ENCODE measurements around the gene RETN.
A peak's percentile ranks its signal among the peaks of the same experiment; 100 is the strongest.

The RETN gene

DNA sequence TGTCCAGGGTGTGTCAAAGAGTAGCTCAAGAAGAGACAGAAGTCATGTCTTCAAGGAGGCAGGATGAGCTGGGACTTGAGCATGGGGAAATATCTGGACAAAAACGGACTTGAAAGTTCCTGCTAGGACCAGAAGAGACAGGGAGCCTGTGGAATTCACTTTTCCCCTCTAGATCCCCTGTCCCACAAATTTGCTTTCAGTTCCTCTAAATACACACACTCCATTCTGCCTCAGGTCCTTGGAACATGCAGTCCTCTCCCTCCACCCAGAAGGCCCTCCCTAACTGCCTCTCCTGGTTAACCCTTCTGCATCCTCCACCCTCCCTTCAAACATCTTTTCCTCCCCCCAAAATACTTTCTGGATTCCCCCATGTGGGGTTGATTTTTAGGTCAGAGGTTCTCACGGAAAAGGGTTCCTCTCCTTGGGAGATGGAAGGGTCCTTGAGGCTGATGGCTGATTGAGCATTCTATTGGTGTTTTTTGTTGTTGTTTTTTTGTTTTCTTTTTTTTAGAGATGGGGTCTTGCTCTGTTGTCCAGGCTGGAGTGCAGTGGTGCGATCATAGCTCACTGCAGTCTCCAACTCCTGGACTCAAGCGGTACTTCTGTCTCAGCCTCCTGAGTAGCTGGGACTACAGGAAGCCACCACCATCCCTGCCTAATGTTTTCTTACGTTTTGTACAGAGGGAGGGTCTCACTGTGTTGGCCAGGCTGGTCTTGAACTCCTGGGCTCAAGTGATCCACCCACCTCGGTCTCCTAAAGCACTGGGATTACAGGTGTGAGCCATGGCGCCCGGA is 6.9 kb upstream of the RETN start:
- no peak for DNase-seq

DNA sequence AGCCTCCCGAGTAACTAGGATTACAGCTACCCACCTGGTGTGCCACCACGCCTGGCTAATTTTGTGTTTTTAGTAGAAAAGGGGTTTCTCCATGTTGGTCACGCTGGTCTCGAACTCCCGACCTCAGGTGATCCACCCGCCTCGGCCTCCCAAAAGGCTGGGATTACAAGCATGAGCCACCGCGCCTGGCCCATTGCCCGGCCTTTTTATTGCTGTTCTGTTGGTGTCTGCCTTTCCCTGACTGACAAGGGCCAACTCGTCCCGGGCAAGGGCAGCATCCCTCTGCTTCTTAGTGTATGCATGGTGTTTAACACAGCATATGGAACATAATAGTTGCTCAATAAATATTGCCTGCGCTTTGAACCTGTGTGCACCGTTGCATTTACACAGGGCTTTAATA is 6.2 kb upstream of the RETN start:
- DNase-seq: no peak

DNA sequence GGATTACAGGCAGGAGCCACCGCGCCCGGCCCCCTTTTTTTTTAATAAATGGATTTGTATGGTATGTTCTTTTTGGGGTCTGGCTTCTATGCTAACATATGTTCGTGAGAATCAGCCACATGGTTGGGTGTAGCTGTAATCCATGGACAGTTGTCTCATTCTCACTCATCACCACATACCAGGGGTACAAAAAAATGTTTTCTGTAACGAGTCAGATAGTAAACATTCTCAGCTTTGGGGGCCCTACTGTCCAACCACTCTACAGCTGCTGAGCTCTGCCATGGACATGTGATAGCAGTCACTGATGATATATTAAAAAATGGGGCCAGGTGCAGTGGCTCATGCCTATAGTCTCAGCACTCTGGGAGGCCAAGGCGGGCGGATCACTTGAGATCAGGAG is 5.1 kb upstream of the RETN start:
- DNase-seq: no peak

DNA sequence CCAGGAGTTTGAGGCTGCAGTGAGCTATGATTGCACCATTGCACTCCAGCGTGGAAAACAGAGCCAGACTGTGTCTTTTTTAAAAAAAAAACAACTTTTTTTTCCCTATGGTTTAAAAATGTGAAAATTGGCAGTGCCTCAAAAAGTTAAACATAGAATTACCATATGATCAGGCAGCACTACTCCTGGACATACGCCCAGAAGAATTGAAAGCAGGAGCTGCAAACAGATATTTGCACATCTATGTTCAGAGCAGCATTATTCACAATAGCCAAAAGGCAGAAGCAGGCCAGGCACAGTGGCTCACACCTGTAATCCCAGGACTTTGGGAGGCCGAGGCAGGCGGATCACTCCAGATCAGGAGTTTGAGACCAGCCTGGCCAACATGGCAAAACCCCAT is 3.8 kb upstream of the RETN start:
- DNase-seq: no peak

DNA sequence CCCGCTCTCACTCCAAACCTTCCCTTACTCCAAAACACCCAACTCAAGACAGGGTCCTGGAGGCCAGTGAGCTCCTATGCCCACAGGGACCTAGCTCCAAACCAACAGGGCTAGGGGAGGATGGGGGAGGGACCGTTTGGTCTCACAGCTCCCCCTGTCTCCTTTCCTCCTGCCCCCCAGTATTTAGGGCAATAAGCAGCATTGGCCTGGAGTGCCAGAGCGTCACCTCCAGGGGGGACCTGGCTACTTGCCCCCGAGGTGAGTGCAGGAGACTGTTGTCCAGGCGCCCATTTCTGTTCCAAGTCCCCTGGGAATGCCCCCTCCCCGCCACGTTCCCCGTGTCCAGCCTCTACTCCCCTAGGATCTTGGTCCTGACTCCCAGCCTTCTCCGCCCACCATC is 792 bp downstream of the RETN start:
- no peak for DNase-seq

DNA sequence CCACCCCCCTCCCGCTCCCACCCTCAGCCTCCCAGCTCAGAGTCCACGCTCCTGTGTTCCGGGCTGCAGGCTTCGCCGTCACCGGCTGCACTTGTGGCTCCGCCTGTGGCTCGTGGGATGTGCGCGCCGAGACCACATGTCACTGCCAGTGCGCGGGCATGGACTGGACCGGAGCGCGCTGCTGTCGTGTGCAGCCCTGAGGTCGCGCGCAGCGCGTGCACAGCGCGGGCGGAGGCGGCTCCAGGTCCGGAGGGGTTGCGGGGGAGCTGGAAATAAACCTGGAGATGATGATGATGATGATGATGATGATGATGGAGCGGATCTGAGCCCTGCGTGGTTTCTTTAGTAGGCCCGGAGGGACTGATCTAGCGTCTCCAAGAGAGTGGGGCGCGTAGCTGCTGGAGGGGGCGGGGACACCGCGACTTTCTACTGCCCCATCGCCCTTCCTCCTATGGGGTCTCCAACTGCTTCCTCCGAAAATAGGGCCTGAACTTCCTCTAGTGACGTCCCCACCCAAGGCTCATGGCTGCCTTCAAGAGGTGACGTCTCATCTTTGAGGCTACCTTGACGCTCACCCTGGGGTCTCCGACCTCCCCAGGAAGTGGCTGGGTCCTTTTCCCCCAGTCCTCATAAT is 1.4 kb downstream of the RETN start:
- no peak for DNase-seq

DNA sequence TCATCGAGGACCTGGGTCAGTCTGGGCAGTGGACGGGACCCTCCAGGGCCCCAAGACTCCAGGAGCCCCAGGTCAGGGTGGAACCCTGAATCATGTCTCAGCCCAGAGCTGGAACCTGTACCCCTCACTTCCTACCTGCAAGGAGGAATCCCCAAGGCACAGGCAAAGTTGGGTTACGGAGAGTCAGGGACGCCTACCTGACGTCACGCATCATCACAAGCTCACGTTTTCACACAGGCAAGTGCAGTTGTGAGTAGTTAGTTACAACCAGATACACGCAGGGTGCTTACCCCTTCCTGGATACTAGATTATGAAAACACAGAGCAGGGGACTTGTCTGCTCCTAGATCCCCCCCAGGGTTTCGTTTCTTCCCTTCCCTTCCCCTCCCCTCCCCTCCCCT is 1.9 kb downstream of the RETN start:
- no peak for DNase-seq

DNA sequence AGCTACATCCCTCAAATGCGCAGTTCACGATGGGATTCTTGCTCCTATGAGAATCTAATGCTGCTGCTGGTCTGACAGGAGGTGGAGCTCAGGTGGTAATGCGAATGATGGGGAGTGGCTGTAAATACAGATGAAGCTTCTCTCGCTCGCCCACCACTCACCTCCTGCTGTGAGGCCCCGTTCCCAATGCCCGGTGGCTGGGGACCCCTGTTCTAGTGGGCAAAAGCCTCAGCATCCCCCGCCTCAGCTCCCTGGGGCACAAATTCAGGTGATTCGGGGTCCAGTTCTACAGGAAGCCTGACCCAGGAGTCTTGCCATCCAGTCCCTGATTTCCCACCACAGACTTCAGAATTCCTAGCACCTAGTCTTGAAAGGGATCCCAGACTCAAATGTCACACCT is 3.7 kb downstream of the RETN start:
- no peak for DNase-seq

DNA sequence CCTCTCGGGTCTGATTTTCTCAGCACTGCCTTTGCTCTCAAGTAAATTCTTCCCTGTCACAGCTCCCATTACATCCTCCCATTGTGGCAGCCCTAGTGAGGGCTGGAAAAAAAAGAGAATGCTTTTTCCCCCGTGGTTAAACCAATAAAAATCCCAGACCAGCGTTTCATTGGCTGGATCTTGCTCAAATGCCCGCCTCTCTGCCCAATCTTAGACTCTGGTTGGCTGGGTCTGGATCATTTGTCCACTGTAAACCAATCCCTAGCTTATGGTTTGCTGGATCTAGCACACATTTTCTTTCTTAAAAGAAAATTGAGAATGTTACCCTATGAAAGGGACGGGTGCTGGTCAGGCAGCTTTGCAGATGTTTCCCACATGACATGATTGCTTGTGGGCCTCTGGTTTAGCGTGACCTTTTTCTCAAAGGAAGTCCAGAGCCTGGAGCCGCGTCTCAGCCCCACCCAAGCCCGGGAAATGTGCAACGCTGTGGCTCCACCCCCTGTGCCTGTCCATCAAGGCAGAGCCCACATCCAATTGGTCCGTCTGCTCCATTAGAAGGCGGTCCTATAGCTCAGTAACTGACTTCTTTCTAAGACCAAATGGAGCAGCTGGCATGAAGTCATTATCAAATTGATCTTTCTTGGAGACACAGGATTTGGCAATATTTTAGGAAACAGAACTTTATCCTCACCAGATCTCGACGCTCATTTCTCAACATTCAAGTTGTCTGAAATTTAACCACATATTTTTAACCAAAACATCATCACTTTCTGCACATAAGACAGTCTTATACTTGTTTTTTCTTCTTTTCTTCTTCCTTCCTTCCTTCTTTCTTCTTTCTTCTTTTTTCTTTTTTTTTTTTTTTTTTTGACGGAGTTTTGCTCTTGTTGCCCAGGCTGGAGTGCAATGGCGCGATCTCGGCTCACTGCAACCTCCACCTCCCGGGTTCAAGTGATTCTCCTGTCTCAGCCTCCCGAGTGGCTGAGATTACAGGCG is 5.5 kb downstream of the RETN start:
- DNase-seq: no peak

DNA sequence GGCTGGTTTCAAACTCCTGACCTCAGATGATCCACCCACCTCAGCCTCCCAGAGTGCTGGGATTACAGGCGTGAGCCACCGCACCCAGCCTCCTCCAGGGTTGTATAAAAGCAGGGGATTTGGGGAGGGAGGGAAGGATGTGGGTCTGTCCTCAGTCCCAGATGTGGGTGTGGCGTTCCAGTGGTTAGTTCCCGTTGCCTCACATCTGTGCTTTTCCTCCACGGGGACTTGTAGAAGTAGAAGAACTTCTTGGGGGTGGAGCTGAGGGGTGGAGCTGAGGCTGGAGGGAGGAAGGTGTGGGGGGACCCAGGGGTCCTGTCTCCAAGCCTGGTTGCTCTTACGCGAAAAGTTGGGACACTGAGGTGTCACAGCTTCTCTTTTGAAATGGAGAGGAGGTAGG is 7.5 kb downstream of the RETN start:
- no peak for DNase-seq

DNA sequence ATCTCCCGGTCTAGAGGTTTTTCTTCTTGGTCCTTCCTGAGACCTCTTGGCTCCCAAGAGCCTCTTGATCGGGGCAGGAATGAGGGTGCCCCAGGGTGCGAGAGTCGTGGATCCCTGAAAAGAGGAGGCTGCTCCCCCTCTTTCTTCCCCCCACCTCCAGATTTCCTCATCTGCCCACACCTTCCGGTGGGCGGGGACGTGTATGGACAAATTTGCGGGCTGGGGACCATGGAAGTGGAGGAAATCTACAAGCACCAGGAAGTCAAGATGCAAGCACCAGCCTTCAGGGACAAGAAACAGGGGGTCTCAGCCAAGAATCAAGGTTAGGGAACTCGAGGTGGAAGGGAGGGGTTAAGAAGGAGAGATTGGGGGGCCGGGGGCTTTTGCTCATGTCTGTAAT is 8.0 kb downstream of the RETN start, which contains the start of gene MCEMP1:
MCEMP1 (plus strand) TSS at position 237 of the 400 bp plus-strand sequence; CDS start at position 268, 31 bp downstream.
- no peak for DNase-seq

DNA sequence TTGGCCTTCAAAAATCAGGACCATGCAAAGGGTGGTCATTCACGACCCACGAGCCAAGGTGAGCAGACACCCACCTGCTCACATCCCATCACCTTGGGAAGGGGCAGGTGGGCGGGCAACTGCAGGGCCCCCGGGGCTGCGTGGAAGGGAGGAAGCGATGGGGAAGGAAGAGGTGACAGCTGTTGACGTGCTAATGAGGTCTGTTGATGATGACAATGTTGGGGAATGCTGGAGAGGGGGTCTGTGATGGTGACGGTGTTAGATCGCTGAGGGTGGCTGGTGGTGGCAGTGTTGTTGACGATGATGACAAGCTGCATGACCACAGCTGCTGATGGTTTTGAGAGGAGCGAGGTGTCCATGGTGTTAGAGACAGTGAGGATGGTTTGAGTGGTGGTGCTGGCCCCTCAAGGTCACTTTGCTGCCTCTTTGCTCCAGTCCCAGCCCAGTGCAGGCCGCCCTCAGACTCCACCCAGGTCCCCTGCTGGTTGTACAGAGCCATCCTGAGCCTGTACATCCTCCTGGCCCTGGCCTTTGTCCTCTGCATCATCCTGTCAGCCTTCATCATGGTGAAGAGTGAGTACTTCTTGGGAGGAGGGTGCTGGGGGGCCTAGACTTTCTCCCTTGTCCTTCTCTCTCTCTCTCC is 8.9 kb downstream of the RETN start:
- DNase-seq: no peak

DNA sequence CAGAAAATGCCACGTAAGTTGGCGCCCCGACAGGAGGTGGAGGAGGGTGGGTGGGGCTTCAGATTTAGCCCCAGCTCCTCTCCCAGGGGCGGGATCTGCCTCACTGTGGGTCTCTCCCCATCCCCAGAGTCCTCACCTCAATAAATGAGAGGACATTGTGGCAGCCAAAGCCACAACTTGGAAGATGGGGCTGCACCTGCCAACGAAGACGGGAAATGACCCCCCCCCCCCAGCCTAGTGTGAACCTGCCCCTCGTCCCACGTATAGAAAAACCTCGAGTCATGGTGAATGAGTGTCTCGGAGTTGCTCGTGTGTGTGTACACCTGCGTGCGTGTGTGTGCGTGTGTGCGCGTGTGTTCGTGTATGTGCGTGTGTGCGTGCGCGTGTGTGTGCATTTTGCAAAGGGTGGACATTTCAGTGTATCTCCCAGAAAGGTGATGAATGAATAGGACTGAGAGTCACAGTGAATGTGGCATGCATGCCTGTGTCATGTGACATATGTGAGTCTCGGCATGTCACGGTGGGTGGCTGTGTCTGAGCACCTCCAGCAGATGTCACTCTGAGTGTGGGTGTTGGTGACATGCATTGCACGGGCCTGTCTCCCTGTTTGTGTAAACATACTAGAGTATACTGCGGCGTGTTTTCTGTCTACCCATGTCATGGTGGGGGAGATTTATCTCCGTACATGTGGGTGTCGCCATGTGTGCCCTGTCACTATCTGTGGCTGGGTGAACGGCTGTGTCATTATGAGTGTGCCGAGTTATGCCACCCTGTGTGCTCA is 10.3 kb downstream of the RETN start:
- peak; percentile 73 for DNase-seq

DNA sequence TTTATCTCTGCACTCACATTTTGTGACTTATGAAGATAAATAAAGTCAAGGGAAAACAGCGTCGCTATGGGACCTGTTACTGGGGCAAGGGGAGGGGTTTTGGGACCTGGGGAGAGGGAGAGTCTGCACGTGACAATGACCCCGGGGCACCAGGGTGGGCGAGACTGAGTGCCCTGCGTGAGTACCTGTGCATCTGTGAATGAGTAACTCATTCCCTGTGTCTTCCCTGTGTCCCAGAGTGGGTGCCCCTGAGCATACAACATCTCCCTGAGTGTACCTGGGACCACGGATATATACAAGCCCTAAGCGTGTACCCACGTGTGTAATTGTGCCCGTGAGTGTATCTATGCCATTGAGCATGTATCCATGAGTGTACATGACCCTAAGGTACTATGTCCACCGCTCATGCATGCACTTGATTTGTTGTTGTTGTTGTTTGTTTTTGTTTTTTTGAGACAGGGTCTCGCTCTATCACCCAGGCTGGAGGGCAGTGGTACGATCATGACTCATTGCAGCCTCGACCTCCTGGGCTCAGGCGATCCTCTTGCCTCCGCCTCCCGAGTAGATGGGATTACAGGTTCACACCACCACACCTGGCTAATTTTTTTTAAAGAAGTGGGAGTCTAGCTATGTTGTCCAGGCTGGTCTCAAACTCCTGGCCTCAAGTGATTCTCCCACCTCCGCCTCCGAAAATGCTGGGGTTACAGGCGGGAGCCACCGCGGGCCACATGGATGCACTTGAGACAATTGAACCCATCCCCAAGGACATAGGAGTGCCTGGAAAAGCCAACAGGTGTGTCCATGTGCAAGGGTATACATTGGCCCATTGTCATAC is 11.1 kb downstream of the RETN start:
- DNase-seq: no peak

DNA sequence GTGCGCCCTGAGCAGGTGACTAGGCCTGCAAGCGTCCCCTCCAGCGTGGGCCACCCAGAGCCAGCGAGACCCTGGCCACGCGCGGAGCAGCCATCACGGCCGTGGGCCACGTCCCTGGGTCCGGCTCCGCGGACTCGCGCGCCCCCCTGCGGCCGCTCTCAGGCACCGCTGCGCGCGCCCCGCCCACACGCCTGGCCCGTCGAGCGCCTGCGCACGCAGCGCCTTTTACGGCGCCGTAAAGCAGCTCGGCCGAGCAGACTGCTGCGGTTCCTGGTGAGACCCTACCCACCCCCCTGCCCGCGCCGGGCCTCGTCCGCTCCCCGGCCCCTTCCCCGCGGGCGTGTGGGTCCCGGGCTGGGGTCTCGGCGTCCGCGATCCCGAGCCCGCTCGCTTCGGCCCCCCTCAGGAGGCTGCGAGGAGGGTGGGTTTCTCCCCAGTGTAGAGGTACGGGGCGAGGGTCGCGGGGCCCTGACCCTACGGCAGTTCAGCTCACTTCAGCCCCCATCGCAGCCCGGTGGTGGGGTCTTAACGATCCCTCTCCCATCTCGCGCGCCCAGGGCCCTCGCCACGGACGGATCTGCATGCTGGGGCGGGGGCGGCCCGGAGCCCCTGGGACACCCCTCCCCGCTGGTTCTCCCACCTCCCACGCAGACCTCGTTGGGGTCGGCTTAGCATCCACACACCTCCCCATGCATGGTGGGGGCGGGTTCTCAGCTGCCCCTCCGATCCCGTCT is 11.9 kb downstream of the RETN start, which contains the start of gene TRAPPC5:
TRAPPC5 (plus strand) TSS at position 228 of the 734 bp plus-strand sequence. CDS start 1,421 bp downstream, outside the sequence.
- peak; percentile 95 for DNase-seq

DNA sequence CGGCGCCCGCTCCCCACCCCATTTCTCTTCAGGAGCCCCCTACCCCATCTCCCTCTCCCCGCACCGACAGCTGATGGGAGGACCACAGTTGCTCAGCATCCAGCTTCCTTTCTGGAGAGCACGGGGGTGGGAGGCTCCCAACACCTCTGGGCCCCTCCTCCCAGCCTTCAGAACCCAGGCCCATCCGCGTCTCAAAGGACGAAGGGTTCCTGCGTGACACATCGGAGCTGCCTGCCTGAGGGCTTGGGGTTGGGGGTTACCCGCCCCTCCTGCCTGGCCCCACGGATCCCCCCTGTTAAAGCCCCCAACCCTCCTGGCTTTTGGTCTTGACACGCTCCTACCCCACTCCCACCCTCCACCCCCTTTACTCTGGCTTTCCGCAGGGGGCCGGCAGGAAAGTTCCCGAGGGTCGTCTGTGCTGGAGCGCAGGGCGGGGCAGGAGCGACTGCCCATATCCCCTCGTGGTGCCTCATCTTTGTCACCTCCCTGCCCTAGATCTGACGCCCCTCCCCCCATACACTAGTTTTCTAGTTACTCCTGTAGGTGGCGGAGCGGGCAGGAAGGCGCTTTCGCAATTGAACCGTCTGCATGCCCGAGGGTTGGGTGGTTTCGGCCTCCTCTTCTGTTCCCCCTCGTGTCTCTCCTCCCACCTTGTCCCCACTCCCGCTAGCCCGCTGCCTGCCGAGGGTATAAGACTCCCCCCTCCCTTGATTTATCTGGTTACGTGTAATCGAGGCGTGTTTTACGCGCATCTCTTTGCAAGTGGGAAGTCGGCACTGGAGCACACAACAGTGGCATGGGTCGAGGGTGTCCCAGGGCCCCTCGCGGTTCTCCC is 12.7 kb downstream of the RETN start:
- peak; percentile 88 for DNase-seq

DNA sequence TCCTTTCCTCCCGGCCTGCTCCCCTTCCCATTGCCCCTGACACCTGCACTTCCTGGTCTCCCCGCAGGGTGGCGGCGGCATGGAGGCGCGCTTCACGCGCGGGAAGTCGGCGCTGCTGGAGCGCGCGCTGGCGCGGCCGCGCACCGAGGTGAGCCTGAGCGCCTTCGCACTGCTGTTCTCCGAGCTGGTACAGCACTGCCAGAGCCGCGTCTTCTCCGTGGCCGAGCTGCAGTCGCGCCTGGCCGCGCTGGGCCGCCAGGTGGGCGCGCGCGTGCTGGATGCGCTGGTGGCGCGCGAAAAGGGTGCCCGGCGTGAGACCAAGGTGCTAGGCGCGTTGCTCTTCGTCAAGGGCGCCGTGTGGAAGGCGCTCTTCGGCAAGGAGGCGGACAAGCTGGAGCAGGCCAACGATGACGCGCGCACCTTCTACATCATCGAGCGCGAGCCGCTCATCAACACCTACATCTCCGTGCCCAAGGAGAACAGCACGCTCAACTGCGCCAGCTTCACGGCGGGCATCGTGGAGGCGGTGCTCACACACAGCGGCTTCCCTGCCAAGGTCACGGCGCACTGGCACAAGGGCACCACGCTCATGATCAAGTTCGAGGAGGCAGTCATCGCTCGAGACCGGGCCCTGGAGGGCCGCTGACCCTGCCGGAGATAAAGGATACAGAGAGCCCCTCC is 13.5 kb downstream of the RETN start:
- DNase-seq: no peak
